Uterus (tissue), 4 donors: Measurements from ENCODE around the gene HCFC1R1. TPM values are rescaled to one million over a fixed set of nuclear protein-coding genes. Genes with fewer than 3 reads are reported as not detected.
"Not testable (repeated sequence)": the region's sequence is repeated elsewhere in the genome, so short reads cannot be mapped to it uniquely, and the experiment has no call there.

ENCODE experiments used
- DNase-seq, 2 donors: peaks; one replicate each; pipeline ENCODE4 v3.0.0-alpha.2; 2019 to 2020
- H3K27ac ChIP-seq, 2 donors: fragments of 200-600 bp; sonication (generic); 1 replicate in 1 of 2; 2 replicates in 1 of 2; pipeline ENCODE4 v1.5.1; 2016 to 2018
- H3K27me3 ChIP-seq, 2 donors: fragments of 200-600 bp; sonication (generic); one replicate each; pipeline ENCODE4 v1.5.1; 2018 to 2019; ENCODE audit warnings: control low read depth in 1 of 2
- H3K36me3 ChIP-seq, 2 donors: fragments of 200-600 bp; sonication (generic); one replicate each; pipeline ENCODE4 v1.5.1; 2019; ENCODE audit warnings: control low read depth in 1 of 2
- H3K4me1 ChIP-seq, 2 donors: fragments of 200-600 bp; sonication (generic); one replicate each; pipeline ENCODE4 v1.5.1; 2018 to 2019; ENCODE audit warnings: control low read depth in 1 of 2
- H3K4me3 ChIP-seq, 2 donors: fragments of 200-600 bp; sonication (generic); 1 replicate in 1 of 2; 2 replicates in 1 of 2; pipeline ENCODE4 v1.5.1; 2018 to 2019; ENCODE audit warnings: mild to moderate bottlenecking in 1 of 2
- H3K9me3 ChIP-seq, 2 donors: fragments of 200-600 bp; sonication (generic); one replicate each; pipeline ENCODE4 v1.5.1; 2019; ENCODE audit warnings: control low read depth in 1 of 2
- CTCF ChIP-seq, 4 experiments: fragments of 200-600 bp in 2 of 4; fragments of 450-650 bp in 2 of 4; sonication (generic) in 2 of 4; IDR thresholded peaks; one replicate each; pipeline ENCODE4 v1.5.1; 2016 to 2019; ENCODE audit warnings: antibody characterized with exemption in 4 of 4, mild to moderate bottlenecking in 2 of 4, moderate library complexity in 1 of 4
- POLR2A ChIP-seq, 2 donors: fragments of 450-650 bp; IDR thresholded peaks; one replicate each; pipeline ENCODE4 v1.6.1; 2016; ENCODE audit warnings: antibody characterized with exemption in 2 of 2, mild to moderate bottlenecking in 1 of 2, moderate library complexity in 1 of 2
- intact Hi-C: fragments of 100-400 bp; cut with DNase I; formaldehyde crosslinking; loops from one replicate; pipeline ENCODE4 v1.15.1; 2023; ENCODE audit warnings: low total_unique reads
- total RNA-seq, 4 donors: library from RNA; depleted of rRNA in 3 of 4; stranded (reverse); fragments of >200 nt in 3 of 4; gene quantifications; one replicate each; pipeline versions ENCODE4 v1.1.0 to v1.2.4, GENCODE V29; 2014 to 2023
- donor health status: DM: yes; HTN: yes; CAD: no.

The HCFC1R1 gene
- total RNA-seq, 4 donors from 2014 or later: 3.6 to 67.5 (median 25.4) TPM

DNA sequence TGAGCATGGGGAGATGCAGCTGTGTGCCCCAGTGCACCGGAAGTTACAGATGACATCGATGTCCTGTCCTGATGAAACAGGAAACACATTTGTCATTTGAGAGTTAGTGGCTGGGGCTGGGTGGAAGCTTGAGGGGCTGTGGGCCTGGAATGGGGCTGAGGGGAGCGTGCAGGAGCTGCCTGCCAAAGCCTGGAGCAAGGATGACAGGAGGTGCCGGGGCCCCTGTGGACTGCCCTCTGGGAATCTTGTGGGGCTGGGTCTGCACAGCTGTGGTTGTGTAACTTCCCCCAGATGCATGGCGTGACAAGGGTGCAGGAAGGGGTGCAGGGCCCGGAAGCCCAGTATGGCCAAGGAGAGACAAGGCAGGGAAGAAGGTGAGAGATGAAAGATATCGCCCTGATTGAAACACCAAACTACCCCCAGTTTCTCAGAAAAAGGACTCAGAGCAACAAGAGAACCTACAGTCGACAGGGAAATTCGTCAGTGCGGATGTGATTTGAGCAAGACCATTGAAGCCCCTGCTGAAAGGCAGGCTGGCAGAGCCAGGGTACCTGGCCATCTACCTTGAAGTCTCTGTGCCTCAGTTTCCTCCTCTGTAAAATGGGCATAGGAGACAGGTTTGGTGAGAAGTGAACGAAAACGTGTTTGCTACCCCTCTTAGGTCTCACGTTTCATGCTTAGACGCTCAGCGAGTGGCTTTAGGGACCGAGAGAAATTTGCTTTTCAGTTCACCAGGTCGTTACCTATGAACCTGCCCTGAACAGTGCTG, 31.4 kb upstream of the HCFC1R1 start:
- no peak for TF ChIP-seq CTCF (IDR thresholded peaks at IDR 0.05)
- TF ChIP-seq POLR2A (IDR thresholded peaks at IDR 0.05): no peak
- Histone ChIP-seq H3K27ac (no peak overlapping the region), H3K36me3 (no peaks in the 10 kb centered on the region), H3K27me3 (no peaks in the 10 kb centered on the region), H3K9me3 (no peaks in the 10 kb centered on the region), H3K4me3 (no peak overlapping the region), H3K4me1 (peaks cover 0 to 10% of the 10 kb centered on the region in 2 donors)
- no peak for DNase-seq
- intact Hi-C loops: loop anchor here (5.0 kb wide), 1 partner anchor 112 kb away; no protein-coding TSS in a partner anchor

GRCh38 chr16:3053330-3053710, 29.6 kb upstream of the HCFC1R1 start:
- DNase-seq, H3K27ac ChIP-seq, H3K27me3 ChIP-seq, intact Hi-C loops, H3K9me3 ChIP-seq, H3K4me3 ChIP-seq, H3K4me1 ChIP-seq, H3K36me3 ChIP-seq: not testable (repeated sequence)

DNA sequence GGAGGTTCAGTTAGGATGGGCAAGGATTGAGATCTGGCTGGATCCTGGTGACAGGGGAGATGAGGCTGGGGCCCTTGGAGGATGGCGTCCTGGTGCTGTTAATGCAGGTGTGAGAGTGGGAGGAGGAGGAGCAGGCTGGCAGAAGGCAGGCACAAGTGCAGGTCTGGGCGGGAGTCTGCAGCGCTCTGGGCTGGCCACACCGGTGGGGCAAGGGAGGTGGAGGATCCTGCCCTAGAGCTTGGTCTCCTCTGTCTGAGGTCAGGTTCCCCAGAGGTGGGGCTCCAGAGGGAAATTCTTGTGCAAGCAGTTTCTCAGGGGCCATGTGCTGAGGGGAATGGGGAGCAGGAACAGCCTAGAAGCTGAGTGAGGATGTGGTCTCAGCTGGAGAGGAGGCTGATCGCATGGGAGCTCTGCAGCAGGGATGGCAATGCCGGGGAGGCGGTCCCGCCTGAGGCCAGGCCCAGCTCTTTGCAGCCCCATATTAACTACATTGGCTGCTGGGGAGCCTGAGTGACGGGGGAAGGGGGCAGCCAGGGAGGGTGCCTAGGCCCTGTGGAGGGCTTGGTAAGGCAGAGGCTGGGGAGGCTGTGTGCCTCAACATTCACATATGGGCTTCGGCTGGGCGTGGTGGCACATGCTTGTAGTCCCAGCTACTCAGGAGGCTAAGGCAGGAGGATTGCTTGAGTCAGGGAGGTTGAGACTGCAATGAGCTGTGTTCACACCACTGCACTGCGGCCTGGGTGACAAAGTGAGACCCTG, 29.0 kb upstream of the HCFC1R1 start:
- H3K27me3 ChIP-seq, H3K9me3 ChIP-seq, H3K27ac ChIP-seq, DNase-seq, H3K4me1 ChIP-seq, H3K36me3 ChIP-seq, intact Hi-C loops, H3K4me3 ChIP-seq: not testable (repeated sequence)

DNA sequence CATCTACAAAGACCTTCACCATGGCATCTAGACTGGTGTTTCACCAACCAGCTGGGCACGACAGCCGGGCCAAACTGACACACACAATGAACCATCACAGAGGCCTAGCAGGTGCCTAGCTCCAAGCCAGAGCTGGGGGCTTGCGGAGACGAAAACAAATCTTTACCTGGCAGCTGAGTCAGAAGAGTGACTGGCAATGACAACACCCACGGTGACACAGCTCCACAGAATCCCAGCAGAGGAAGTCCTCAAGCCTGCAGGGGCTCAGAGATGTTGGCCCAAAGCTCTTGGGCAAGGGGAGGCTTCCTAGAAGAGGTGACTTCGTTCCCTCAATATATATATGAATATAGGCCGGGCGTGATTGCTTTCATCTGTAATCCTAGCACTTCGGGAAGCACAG, 27.8 kb upstream of the HCFC1R1 start:
- Histone ChIP-seq H3K9me3 (no peaks in the 10 kb centered on the region), H3K27ac (no peak overlapping the region), H3K36me3 (no peaks in the 10 kb centered on the region), H3K27me3 (peaks cover 6 to 8% of the 10 kb centered on the region in 2 donors), H3K4me1 (peaks cover 0 to 5% of the 10 kb centered on the region in 2 donors), H3K4me3 (no peak overlapping the region)
- intact Hi-C loops: no loop called here
- DNase-seq: no peak
- TF ChIP-seq POLR2A (IDR thresholded peaks at IDR 0.05) (no peak), CTCF (IDR thresholded peaks at IDR 0.05) (no peak)

- intact Hi-C loops: no loop called here
- Histone ChIP-seq H3K27ac (no peak overlapping the region), H3K27me3 (peaks cover 7 to 13% of the 10 kb centered on the region in 2 donors), H3K9me3 (no peaks in the 10 kb centered on the region), H3K36me3 (no peaks in the 10 kb centered on the region), H3K4me3 (no peak overlapping the region), H3K4me1 (peaks cover 0 to 10% of the 10 kb centered on the region in 2 donors)
- no peak for TF ChIP-seq CTCF (IDR thresholded peaks at IDR 0.05)
- TF ChIP-seq POLR2A (IDR thresholded peaks at IDR 0.05): no peak
- no peak for DNase-seq
These were observed 27.3 kb upstream of the HCFC1R1 start for GRCh38 chr16:3051009-3051408.

DNA sequence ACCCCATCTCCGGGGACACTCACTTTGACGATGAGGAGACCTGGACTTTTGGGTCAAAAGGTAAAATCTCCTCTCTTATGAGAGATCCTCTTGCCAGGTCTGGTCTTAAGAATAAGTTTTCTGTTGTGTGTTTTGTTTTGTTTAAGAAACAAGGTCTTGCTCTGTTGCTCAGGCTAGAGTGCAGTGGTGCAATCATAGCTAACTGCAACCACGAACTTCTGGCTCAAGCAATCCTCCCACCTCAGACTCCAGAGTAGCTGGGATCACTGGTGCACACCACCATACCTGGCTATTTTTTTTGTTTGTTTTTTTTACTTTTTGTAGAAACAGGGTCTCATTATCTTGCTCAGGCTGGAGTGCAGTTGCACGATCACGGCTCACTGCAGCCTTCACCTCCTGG, 26.7 kb upstream of the HCFC1R1 start:
- peaks cover 0 to 15% of the 10 kb centered on the region in 2 donors for H3K4me1 ChIP-seq
- H3K27ac ChIP-seq: no peak overlapping the region
- H3K27me3 ChIP-seq: peaks cover 12 to 18% of the 10 kb centered on the region in 2 donors
- H3K4me3 ChIP-seq: no peak overlapping the region
- no peak for DNase-seq
- no peaks in the 10 kb centered on the region for H3K9me3 ChIP-seq
- TF ChIP-seq CTCF (IDR thresholded peaks at IDR 0.05) (no peak), POLR2A (IDR thresholded peaks at IDR 0.05) (no peak)
- intact Hi-C loops: no loop called here
- no peaks in the 10 kb centered on the region for H3K36me3 ChIP-seq
